ENCODE measurements around the gene GPA33. TPM values are rescaled to one million over a fixed set of nuclear protein-coding genes. Genes with fewer than 3 reads are reported as not detected.

The GPA33 gene
- total RNA-seq, 2 experiments from 2014 or later, result not detected

DNA sequence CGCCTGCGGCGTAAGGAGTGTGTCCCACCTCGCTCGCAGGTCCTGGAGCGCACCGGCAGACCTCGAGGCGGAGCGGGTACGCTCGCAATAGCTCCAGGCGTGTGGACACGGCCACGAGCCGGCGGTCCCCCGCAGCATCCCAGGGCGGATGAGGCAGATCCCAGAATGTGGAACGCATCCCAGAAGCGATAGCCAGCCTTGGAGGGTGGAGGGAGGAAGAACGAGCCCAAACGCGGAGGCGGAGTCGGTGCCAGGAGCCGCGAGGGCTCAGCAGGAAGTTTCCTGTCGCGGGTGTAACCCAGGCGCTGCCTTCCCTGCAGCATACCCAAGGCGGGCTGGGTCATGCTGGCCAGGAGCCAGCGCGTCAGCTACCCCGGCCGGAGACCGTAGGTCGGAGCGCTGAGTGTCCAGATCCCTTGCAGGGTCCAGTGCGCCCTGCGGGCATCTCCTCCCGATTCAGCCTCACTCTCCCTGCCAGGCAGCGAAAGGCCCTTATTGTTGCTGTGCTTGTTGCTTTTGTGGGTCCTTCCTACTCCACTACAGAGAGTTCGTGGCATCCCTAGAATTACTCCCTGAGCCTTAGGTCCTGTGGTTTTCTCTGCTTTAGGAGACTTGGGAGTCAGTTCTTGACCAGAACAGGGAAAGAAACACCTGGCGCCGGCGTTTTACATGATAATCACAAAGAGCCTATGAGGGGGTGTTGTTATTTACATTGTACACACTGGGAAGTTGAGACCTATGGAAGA lies 31.4 kb upstream of the GPA33 start:
- no peak for TF ChIP-seq EZH2phosphoT487 (IDR thresholded peaks at IDR 0.05; ENCODE audit: borderline replicate concordance, low read depth, low read length)
- TF ChIP-seq, protein P1, sequence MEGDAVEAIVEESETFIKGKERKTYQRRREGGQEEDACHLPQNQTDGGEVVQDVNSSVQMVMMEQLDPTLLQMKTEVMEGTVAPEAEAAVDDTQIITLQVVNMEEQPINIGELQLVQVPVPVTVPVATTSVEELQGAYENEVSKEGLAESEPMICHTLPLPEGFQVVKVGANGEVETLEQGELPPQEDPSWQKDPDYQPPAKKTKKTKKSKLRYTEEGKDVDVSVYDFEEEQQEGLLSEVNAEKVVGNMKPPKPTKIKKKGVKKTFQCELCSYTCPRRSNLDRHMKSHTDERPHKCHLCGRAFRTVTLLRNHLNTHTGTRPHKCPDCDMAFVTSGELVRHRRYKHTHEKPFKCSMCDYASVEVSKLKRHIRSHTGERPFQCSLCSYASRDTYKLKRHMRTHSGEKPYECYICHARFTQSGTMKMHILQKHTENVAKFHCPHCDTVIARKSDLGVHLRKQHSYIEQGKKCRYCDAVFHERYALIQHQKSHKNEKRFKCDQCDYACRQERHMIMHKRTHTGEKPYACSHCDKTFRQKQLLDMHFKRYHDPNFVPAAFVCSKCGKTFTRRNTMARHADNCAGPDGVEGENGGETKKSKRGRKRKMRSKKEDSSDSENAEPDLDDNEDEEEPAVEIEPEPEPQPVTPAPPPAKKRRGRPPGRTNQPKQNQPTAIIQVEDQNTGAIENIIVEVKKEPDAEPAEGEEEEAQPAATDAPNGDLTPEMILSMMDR (conservative IDR thresholded peaks at IDR 0.05; ENCODE audit: low read length), result no peak
- CTCF ChIA-PET (ENCODE audit: unreplicated experiment), result no interaction called here
- H3K9me2 ChIP-seq (ENCODE audit: insufficient read depth, low read length), result no peaks in the 10 kb centered on the region
- BruUV-seq (replicated peaks), result no TSS peak
- H4K20me1 ChIP-seq (ENCODE audit: insufficient read depth, low read length), result no peaks in the 10 kb centered on the region
- no peak overlapping the region for H3K27ac ChIP-seq (ENCODE audit: low read depth, low read length, poor library complexity, severe bottlenecking)
- H3K4me3 ChIP-seq (ENCODE audit: low read depth, low read length, poor library complexity, severe bottlenecking), result no peak overlapping the region
- H3K4me1 ChIP-seq (ENCODE audit: insufficient read depth, low read length, poor library complexity, severe bottlenecking), result no peaks in the 10 kb centered on the region
- H2AFZ ChIP-seq (ENCODE audit: low read length), result no peak overlapping the region
- no peak for DNase-seq (ENCODE audit: low spot score)
- POLR2A ChIA-PET, result no interaction called here
- no peak overlapping the region for H3K4me2 ChIP-seq (ENCODE audit: low read length)
- intact Hi-C loops (cut with micrococcal nuclease; ENCODE audit: unreplicated experiment), result no loop called here
- no peaks in the 10 kb centered on the region for H3K36me3 ChIP-seq (ENCODE audit: insufficient read depth, low read length)
- H3K9me3 ChIP-seq (ENCODE audit: low read length), result no peaks in the 10 kb centered on the region
- no peaks in the 10 kb centered on the region for H3K79me2 ChIP-seq (ENCODE audit: insufficient read depth, low read depth, low read length)

DNA sequence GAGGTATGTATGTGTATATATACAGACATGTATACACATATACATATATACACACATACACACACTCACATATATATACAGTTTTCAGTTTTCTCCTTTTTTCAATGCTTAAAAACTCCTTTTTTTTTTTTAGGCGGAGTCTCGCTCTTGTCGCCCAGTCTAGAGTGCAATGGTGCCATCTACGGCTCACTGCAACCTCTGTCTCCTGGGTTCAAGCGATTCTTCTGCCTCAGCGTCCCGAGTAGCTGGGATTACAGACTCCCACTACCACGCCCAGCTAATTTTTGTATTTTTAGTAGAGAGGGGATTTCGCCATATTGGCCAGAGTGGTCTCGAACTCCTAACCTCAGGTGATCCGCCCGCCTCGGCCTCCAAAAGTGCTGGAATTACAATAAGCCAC lies 30.7 kb upstream of the GPA33 start:
- TF ChIP-seq EZH2phosphoT487 (IDR thresholded peaks at IDR 0.05; ENCODE audit: borderline replicate concordance, low read depth, low read length), result no peak
- TF ChIP-seq, protein P1 (conservative IDR thresholded peaks at IDR 0.05; ENCODE audit: low read length), result no peak
- Histone ChIP-seq H3K4me1 (ENCODE audit: insufficient read depth, low read length, poor library complexity, severe bottlenecking) (no peaks in the 10 kb centered on the region), H3K79me2 (ENCODE audit: insufficient read depth, low read depth, low read length) (no peaks in the 10 kb centered on the region), H4K20me1 (ENCODE audit: insufficient read depth, low read length) (no peaks in the 10 kb centered on the region), H3K9me3 (ENCODE audit: low read length) (no peaks in the 10 kb centered on the region), H3K9me2 (ENCODE audit: insufficient read depth, low read length) (no peaks in the 10 kb centered on the region), H2AFZ (ENCODE audit: low read length) (no peak overlapping the region), H3K4me3 (ENCODE audit: low read depth, low read length, poor library complexity, severe bottlenecking) (no peak overlapping the region), H3K36me3 (ENCODE audit: insufficient read depth, low read length) (no peaks in the 10 kb centered on the region), H3K27ac (ENCODE audit: low read depth, low read length, poor library complexity, severe bottlenecking) (no peak overlapping the region), H3K4me2 (ENCODE audit: low read length) (no peak overlapping the region)
- intact Hi-C loops (cut with micrococcal nuclease; ENCODE audit: unreplicated experiment), result no loop called here
- CTCF ChIA-PET (ENCODE audit: unreplicated experiment), result no interaction called here
- POLR2A ChIA-PET, result interaction anchor here (0.7 kb wide), 1 partner anchor 282 kb away, joined by 4 read pairs; no protein-coding TSS in a partner anchor
- DNase-seq (ENCODE audit: low spot score), result no peak
- BruUV-seq (replicated peaks), result no TSS peak

DNA sequence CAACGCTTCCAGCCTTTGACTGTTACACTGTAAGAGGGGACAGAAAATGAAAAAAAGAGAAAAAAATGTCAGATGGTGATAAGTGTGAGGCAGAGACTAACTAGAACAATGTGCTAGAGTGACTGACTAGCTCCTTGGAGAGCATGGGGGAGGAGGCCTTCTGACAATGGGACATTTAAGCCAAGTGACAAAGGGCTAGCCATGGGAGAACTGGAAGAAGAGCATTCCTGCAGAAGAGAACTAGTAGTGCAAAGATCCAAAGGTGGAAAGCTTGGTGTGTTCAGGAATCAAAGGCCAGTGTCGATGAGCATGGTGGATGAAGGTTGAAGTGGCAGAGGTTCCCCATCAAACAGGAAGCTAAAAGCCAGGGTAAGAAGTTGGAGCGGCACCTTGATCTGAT lies 29.5 kb upstream of the GPA33 start:
- ChIA-PET CTCF (ENCODE audit: unreplicated experiment) (no interaction called here), POLR2A (no interaction called here)
- TF ChIP-seq, protein P1 (conservative IDR thresholded peaks at IDR 0.05; ENCODE audit: low read length), result no peak
- no peak for TF ChIP-seq EZH2phosphoT487 (IDR thresholded peaks at IDR 0.05; ENCODE audit: borderline replicate concordance, low read depth, low read length)
- no peak overlapping the region for H3K4me3 ChIP-seq (ENCODE audit: low read depth, low read length, poor library complexity, severe bottlenecking)
- no peak overlapping the region for H3K4me2 ChIP-seq (ENCODE audit: low read length)
- no peaks in the 10 kb centered on the region for H3K79me2 ChIP-seq (ENCODE audit: insufficient read depth, low read depth, low read length)
- no peaks in the 10 kb centered on the region for H3K36me3 ChIP-seq (ENCODE audit: insufficient read depth, low read length)
- DNase-seq (ENCODE audit: low spot score), result no peak
- H3K4me1 ChIP-seq (ENCODE audit: insufficient read depth, low read length, poor library complexity, severe bottlenecking), result no peaks in the 10 kb centered on the region
- H3K27ac ChIP-seq (ENCODE audit: low read depth, low read length, poor library complexity, severe bottlenecking), result no peak overlapping the region
- BruUV-seq (replicated peaks), result no TSS peak
- intact Hi-C loops (cut with micrococcal nuclease; ENCODE audit: unreplicated experiment), result no loop called here
- no peak overlapping the region for H2AFZ ChIP-seq (ENCODE audit: low read length)
- no peaks in the 10 kb centered on the region for H4K20me1 ChIP-seq (ENCODE audit: insufficient read depth, low read length)
- no peaks in the 10 kb centered on the region for H3K9me2 ChIP-seq (ENCODE audit: insufficient read depth, low read length)
- no peaks in the 10 kb centered on the region for H3K9me3 ChIP-seq (ENCODE audit: low read length)
